CD4-positive, alpha-beta T cell (primary cell): ENCODE measurements around the gene RAI14. TPM values are rescaled to one million over a fixed set of nuclear protein-coding genes. Genes with fewer than 3 reads are reported as not detected.

Experiments used
- ATAC-seq: fragments of 200-7000 bp; cut with Tn5 transposase; one replicate; pipeline ENCODE4 v1.10.0; 2022; ENCODE audit warnings: mild to moderate bottlenecking; ENCODE audit not compliant: poor library complexity
- CTCF ChIA-PET: fragments of 350-600 bp; sonication (Branson Sonifier 250); formaldehyde crosslinking; loops from one replicate; lab custom pipeline; 2021; ENCODE audit warnings: antibody characterized with exemption, inconsistent platforms; lab: Charles Lee
- POLR2A ChIA-PET: fragments of 350-600 bp; sonication (Branson Sonifier 250); formaldehyde crosslinking; loops from one replicate; lab custom pipeline; 2021; ENCODE audit warnings: antibody characterized with exemption, inconsistent platforms; lab: Charles Lee
- DNase-seq, 14 experiments: peaks; one replicate each; pipeline ENCODE4 v3.0.0-alpha.2; 2013 to 2020; ENCODE audit warnings: mixed read lengths in 2 of 14
- H3K27ac ChIP-seq, 2 donors: one replicate each; pipeline versions ENCODE4 v1.5.1 to v1.7.0; 2013; ENCODE audit warnings: low read length in 2 of 2, low read depth in 1 of 2, mild to moderate bottlenecking in 1 of 2
- H3K27me3 ChIP-seq, 2 experiments: 1 replicate in 1 of 2; 2 replicates in 1 of 2; pipeline versions ENCODE4 v1.6.1 to v1.7.0; 2013; ENCODE audit warnings: low read length in 2 of 2, control low read depth in 1 of 2, mild to moderate bottlenecking in 1 of 2, moderate library complexity in 1 of 2; ENCODE audit not compliant: insufficient read depth in 2 of 2, control insufficient read depth in 1 of 2
- H3K36me3 ChIP-seq: one replicate; pipeline ENCODE4 v1.6.1; 2013; ENCODE audit warnings: low read length, control low read depth; ENCODE audit not compliant: insufficient read depth
- H3K4me1 ChIP-seq: one replicate; pipeline ENCODE4 v1.6.1; 2013; ENCODE audit warnings: low read length, control low read depth; ENCODE audit not compliant: insufficient read depth
- H3K4me3 ChIP-seq: one replicate; pipeline ENCODE4 v1.5.1; 2013; ENCODE audit warnings: mild to moderate bottlenecking, low read length, moderate library complexity
- H3K9me3 ChIP-seq, 2 experiments: 1 replicate in 1 of 2; 2 replicates in 1 of 2; pipeline versions ENCODE4 v1.6.1 to v1.7.0; 2013; ENCODE audit warnings: low read length in 2 of 2, mild to moderate bottlenecking in 2 of 2, control low read depth in 1 of 2, moderate library complexity in 1 of 2; ENCODE audit not compliant: control insufficient read depth in 1 of 2, insufficient read depth in 1 of 2
- H3K27ac Mint-ChIP-seq: one replicate; pipeline ENCODE4 v1.8.0; 2020; ENCODE audit warnings: mixed read lengths
- H3K27me3 Mint-ChIP-seq: one replicate; pipeline ENCODE4 v1.8.0; 2021; ENCODE audit warnings: mixed read lengths
- H3K36me3 Mint-ChIP-seq: one replicate; pipeline ENCODE4 v1.8.0; 2021; ENCODE audit warnings: low read depth, mixed read lengths
- H3K4me1 Mint-ChIP-seq: one replicate; pipeline ENCODE4 v1.8.0; 2021; ENCODE audit warnings: low read depth, mixed read lengths
- H3K4me3 Mint-ChIP-seq: one replicate; pipeline ENCODE4 v1.8.0; 2020; ENCODE audit warnings: mild to moderate bottlenecking, mixed read lengths
- H3K9me3 Mint-ChIP-seq: one replicate; pipeline ENCODE4 v1.8.0; 2020; ENCODE audit warnings: mixed read lengths
- intact Hi-C, 2 experiments: fragments of 100-400 bp; cut with DNase I in 1 of 2; cut with micrococcal nuclease in 1 of 2; formaldehyde crosslinking; loops; one replicate each; pipeline versions ENCODE4 v1.15.1 to v1.9.0; 2023 to 2025; cut with DNase I, micrococcal nuclease
- polyA plus RNA-seq, 2 donors: library from polyadenylated mRNA; unstranded; fragments of 120-200 nt; gene quantifications; one replicate each; pipeline ENCODE4 v1.2.1, GENCODE V29; 2013
- total RNA-seq, 174 experiments: library from RNA in 2 of 174; stranded (reverse) in 2 of 174; gene quantifications; one replicate each; pipeline ENCODE4 v1.2.3 and lab custom pipeline; 2021 to 2026
- TF ChIP-seq, protein P1 (sequence below): fragments of 200-600 bp; IDR thresholded peaks from one replicate; pipeline ENCODE4 v1.8.0; 2022; ENCODE audit warnings: antibody characterized with exemption, mild to moderate bottlenecking

The RAI14 gene
- total RNA-seq (under 1 TPM; 0.20 to 0.60 TPM), total RNA-seq (lab: John Stamatoyannopoulos, UW) (0.08 to 31.2 (median 0.94) reads per million in 172 experiments)
- polyA plus RNA-seq (2013, experiment 1 of 2) = 0.76 TPM
- 1.7 TPM for polyA plus RNA-seq (2013, experiment 2 of 2)

DNA sequence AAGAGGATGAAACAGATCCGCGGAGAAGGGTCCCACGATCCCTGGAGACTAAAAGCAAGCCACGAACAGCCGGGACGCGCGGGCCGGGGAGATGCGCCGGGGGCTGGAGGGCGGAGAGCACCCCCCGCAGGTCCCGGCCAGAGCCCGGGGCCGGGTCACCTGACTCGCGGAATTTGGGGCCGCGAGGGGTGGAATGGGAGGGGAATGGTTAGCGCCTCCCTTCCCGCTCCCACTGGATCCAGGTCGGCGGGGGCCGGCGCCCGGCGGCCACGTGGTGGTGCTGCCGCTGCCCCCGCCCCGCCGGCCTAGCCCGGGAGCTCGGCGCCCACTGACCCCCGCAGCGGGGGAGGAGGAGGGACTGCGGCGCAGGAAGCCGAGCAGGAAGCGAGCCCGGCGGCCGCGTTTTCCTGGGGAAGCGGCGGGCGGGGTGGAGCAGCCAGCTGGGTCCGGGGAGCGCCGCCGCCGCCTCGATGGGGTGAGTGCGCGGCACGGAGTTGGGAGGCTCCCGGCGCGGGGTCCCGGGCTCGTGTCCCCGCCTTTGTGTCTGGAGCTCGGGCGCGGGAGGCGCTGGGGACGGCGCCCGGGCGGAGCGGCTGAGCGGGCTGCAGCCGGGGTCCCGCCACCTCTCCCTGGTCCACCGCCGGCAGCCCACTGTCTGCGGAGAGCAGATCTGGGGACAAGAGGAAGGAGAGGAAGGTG, at the start of gene RAI14:
TSS of gene RAI14 (plus strand) at position 328 of the 699 bp plus-strand sequence. CDS start 30,592 bp downstream, outside the sequence.
- Histone ChIP-seq H3K4me1 (peaks cover 18% of the 10 kb centered on the region), H3K27ac (no peak within 1 kb of the TSS), H3K4me3 (peak within 1 kb of the TSS; percentile 63), H3K9me3 (peaks cover 0 to 4% of the 10 kb centered on the region in 2 experiments), H3K36me3 (no peaks in the 10 kb centered on the region), H3K27me3 (peaks cover 19 to 34% of the 10 kb centered on the region in 2 experiments)
- H3K4me3 Mint-ChIP-seq = peak within 1 kb of the TSS; percentile 95
- intact Hi-C loops = no loop called here
- ChIA-PET CTCF (no interaction called here), POLR2A (interaction anchor here (1.4 kb wide), 1 partner anchor 274 kb away, joined by 5 read pairs; the partner anchor contains the start of gene DNAJC21)
- DNase-seq = peak in 7 of 14 experiments; percentile 13 to 51 (median 34)
- peak within 1 kb of the TSS; percentile 73 for H3K27ac Mint-ChIP-seq
- TF ChIP-seq, protein P1, sequence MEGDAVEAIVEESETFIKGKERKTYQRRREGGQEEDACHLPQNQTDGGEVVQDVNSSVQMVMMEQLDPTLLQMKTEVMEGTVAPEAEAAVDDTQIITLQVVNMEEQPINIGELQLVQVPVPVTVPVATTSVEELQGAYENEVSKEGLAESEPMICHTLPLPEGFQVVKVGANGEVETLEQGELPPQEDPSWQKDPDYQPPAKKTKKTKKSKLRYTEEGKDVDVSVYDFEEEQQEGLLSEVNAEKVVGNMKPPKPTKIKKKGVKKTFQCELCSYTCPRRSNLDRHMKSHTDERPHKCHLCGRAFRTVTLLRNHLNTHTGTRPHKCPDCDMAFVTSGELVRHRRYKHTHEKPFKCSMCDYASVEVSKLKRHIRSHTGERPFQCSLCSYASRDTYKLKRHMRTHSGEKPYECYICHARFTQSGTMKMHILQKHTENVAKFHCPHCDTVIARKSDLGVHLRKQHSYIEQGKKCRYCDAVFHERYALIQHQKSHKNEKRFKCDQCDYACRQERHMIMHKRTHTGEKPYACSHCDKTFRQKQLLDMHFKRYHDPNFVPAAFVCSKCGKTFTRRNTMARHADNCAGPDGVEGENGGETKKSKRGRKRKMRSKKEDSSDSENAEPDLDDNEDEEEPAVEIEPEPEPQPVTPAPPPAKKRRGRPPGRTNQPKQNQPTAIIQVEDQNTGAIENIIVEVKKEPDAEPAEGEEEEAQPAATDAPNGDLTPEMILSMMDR = no peak
- peak; percentile 27 for ATAC-seq
- H3K27me3 Mint-ChIP-seq = peaks cover 28% of the 10 kb centered on the region
- no peaks in the 10 kb centered on the region for H3K9me3 Mint-ChIP-seq
- peaks cover 4% of the 10 kb centered on the region for H3K36me3 Mint-ChIP-seq
- H3K4me1 Mint-ChIP-seq = peaks cover 23% of the 10 kb centered on the region

DNA sequence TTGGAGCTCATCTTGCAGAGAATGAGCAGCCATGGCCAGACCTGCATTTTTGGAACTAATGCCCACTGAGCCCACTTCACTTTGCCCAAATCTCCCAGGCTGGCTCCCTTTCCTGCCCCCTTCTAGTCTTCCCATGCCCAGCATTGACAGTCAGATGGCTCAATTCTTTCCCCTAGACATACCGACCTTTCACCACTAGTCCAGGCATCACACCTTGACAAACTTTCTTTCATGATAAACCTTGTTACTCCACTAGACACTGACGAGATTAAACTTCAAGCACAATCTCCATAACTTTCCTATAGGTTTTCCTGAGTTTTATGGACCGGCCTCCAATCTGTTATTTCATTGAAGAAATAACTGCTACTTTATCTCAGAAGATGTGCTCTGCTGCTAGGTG, 47.8 kb upstream of the RAI14 start:
- no peaks in the 10 kb centered on the region for H3K36me3 Mint-ChIP-seq
- H3K4me3 Mint-ChIP-seq = no peak overlapping the region
- intact Hi-C loops = no loop called here
- CTCF ChIA-PET = no interaction called here
- no peaks in the 10 kb centered on the region for H3K4me1 Mint-ChIP-seq
- ATAC-seq (no peak), DNase-seq (no peak)
- POLR2A ChIA-PET = no interaction called here
- Histone ChIP-seq H3K36me3 (no peaks in the 10 kb centered on the region), H3K9me3 (no peaks in the 10 kb centered on the region), H3K27me3 (no peaks in the 10 kb centered on the region), H3K27ac (no peak overlapping the region), H3K4me3 (no peak overlapping the region), H3K4me1 (no peaks in the 10 kb centered on the region)
- TF ChIP-seq, protein P1 = no peak
- H3K27me3 Mint-ChIP-seq = peaks cover 8% of the 10 kb centered on the region
- H3K9me3 Mint-ChIP-seq = no peaks in the 10 kb centered on the region
- H3K27ac Mint-ChIP-seq = no peak overlapping the region

DNA sequence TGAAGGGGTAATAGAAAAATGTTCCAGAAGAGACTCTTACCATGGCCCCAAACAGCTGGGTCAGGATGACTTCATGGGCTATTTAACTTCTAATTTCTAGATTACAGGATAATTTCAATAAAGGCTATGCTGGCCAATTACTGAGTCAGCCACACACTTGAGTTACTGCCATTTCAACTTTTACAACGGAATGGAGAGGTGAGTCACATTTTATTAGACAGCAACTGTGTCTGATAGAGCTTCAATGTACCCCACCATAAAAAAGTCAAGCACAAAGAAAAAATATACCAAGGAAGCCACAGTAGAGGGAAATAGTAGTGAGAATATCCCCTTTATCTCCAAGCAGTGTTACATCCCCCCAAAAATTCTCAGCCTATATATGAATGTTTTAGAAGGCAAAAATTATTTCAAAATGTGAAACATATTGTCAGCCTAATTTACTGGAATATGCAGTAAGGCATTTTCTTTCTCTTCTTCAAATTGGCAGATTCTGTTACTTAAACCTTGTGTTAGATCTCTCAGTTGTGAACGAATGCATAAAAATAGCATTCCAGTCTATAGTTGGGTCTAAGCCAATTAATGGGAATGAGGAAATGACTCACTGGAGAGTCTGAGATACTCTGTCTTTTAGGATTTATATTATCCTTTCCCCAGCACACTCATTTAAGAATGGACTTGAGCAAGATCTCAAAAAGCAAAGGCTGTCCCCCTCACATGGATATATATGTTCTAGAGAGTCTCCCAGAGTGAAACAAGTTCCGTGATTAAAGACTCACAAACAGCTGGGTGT, 47.1 kb upstream of the RAI14 start:
- Histone ChIP-seq H3K4me3 (no peak overlapping the region), H3K9me3 (no peaks in the 10 kb centered on the region), H3K27ac (no peak overlapping the region), H3K27me3 (no peaks in the 10 kb centered on the region), H3K36me3 (no peaks in the 10 kb centered on the region), H3K4me1 (no peaks in the 10 kb centered on the region)
- no peak for DNase-seq
- ChIA-PET CTCF (no interaction called here), POLR2A (no interaction called here)
- no peaks in the 10 kb centered on the region for H3K36me3 Mint-ChIP-seq
- peaks cover 8% of the 10 kb centered on the region for H3K27me3 Mint-ChIP-seq
- ATAC-seq = no peak
- TF ChIP-seq, protein P1 = no peak
- no peaks in the 10 kb centered on the region for H3K4me1 Mint-ChIP-seq
- H3K9me3 Mint-ChIP-seq = no peaks in the 10 kb centered on the region
- intact Hi-C loops = no loop called here
- no peak overlapping the region for H3K27ac Mint-ChIP-seq
- H3K4me3 Mint-ChIP-seq = no peak overlapping the region
